Activated T-cell treated with anti-CD3 and anti-CD28 coated beads for 24 hours (primary cell): ENCODE data around the gene ANKRD17.

ENCODE experiments used
- DNase-seq: peaks from one replicate; pipeline ENCODE4 v3.0.0-alpha.2; 2020; ENCODE audit warnings: low read depth

Gene ANKRD17

DNA sequence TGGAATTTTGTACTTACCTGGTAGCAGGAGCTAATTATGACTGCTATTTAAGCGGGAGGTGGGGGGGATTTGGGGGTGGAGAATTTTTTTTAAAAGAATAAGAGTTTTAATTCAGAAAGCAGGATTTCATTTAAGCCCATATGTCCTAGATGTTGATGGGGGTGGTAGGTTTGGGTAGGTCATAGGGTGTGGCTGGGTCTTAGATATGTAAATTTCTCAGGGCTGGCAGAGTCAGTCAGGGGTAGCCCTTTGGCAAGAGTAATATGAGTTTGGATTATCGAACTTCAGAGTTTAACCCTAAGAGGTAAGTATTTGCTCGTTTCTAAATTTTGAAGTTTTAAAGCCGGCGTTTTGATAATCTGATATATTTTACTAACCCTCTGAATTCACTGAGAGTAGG lies 153.9 kb downstream of the ANKRD17 start:
- no peak for DNase-seq

GRCh38 chr4:73103799-73104503 lies 154.6 kb downstream of the ANKRD17 start:
- no peak for DNase-seq

DNA sequence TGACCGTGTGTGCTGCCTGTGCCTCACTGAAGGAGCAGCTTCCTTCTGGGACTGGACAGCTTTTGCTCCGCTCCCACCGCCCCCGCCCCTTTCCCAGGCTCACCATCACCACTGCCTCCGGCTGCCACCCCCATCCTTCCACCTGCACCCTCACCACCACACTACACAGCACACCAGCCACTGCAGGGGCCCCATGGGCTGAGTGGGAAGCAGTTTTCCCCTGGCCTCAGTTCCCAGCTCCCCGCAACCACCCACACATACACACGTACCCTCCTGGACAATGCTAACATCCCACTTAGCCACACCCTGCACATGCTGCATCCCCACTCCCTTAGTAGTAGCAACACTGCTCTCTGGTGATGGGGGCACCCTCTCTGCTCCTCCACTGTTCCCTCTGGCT lies 159.5 kb downstream of the ANKRD17 start:
- no peak for DNase-seq

GRCh38 chr4:73098713-73099112 lies 159.9 kb downstream of the ANKRD17 start:
- no peak for DNase-seq

GRCh38 chr4:73098016-73098415 lies 160.6 kb downstream of the ANKRD17 start:
- DNase-seq = no peak

GRCh38 chr4:73092868-73093267 lies 165.7 kb downstream of the ANKRD17 start:
- DNase-seq = no peak

DNA sequence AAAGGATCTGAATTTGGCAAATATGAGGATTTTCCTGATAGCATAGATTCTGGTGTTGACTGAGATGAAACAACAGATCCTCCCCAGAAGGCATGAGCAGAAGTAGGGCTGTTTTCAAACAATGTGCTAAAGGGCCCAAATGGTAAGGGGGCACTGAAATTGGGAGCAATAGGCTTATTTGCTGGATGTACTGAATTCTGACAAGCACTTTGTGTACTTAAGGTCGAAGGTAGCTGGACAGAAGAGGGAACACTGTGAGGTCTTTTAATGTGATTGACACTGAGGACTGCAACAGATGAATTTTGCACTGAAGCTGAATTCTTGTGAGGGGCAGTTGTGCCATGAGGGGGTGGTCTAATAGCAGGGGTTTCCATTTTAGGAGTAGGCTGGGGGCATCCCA lies 167.9 kb downstream of the ANKRD17 start:
- no peak for DNase-seq

DNA sequence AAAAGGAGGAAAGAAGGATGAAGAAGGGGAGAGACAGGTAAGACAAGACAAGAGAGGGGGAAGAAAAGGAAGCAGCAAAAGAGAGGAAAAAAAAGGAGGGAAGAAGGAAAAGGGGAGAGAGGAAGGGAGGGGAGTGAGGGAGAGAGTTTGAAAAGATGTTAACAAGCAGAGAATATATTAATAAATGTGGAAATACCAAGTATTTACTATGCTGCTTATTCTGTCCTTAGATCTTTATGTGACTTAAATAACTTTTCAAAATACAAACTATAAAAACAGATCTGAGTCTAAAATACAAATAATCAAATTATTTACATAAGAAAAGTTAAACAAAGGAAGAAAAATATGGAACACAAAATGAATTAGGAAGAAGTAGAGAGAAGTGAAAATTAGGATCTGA lies 170.7 kb downstream of the ANKRD17 start:
- no peak for DNase-seq

DNA sequence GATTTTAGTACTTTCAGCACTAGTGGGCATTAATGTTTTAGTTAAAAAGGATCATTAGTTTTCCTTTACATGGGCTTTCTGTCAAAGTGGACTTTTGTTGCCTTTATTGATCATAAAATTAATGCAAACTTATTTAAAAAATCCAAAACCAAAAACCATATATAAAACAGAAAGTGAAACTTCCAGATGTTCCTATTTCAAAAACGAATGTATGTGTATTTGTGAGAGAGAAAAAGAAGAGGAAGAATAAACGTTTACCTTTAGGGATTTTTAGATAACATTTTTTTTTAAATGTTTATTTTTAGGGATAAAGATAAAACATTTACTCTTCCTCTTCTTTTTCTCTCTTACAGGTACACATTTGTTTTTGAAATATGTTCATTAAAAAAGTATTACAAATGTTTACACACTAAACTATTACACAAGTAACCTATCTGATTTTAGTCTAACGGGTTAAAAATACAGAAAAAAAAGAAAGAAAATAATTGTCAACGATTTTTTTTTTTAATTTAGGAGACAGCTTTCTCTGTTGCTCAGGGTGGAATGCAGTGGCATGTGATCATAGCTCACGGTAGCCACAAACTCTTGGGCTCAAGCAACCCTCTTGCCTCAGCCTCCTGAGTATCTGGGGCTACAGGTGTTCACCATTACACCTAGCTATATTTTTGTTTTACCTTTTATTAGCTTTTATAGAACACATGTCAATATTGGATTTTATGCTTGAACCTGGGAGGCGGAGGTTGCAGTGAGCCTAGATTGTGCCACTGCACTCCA lies 172.3 kb downstream of the ANKRD17 start:
- DNase-seq = no peak

DNA sequence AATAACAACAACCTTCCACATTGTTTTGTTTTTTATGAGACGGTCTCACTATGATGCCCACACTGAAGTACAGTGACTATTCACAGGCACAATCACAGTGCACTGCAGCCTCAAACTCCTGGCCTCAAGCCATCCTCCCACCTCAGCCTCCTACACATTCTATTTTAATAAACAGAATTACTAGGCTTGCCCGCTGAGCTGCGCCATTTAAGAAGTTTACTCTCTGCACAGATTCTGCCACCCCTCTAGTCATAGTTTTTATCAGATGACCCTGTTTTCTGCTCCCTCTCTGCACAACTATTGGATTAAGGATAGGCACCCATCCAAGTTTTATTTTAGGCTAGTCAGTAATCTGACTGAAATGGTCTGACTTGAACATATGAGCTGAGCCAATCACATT lies 177.8 kb downstream of the ANKRD17 start:
- no peak for DNase-seq

DNA sequence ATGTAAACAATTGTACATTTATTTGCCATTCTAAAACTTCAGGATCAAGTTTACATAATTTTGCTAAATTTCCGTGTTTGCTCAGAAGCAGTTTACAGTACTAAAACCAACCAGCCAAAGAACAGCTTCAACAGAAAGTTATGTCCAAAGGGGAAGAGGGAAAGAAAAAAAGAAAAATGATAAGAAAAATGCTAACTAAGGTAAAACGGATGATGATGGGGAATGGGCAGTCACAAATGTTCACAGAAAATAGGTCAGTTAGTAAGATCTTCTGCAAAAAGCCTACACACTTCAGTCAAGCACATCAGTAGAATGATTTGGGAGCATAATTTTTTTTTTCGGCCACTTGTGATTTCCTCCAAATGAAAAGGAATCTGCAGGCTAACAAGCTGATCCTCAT lies 182.8 kb downstream of the ANKRD17 start:
- DNase-seq = no peak

DNA sequence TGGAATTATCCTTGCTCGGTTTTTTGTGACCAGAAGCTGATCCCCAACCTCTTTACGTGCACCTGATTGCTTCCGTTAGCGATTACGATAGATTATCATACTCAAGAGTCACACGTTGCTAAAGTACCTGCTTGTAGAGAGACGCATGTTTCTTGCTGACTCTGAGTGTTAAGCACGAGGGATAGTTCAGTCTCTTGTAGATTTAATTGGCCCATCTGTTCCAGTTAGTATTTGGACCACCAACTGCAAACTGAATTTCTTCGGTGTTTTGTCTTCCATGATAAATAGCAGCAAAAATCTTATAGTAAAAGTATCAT lies 188.6 kb downstream of the ANKRD17 start:
- no peak for DNase-seq

GRCh38 chr4:73069338-73070073 lies 189.1 kb downstream of the ANKRD17 start, which contains the start of gene COX18:
TSS of gene COX18 (minus strand) at chr4:73069716. CDS start at chr4:73069649, 67 bp downstream.
- DNase-seq = peak; percentile 95

- DNase-seq = peak; percentile 23
These were observed 189.9 kb downstream of the ANKRD17 start for GRCh38 chr4:73068491-73069337.

DNA sequence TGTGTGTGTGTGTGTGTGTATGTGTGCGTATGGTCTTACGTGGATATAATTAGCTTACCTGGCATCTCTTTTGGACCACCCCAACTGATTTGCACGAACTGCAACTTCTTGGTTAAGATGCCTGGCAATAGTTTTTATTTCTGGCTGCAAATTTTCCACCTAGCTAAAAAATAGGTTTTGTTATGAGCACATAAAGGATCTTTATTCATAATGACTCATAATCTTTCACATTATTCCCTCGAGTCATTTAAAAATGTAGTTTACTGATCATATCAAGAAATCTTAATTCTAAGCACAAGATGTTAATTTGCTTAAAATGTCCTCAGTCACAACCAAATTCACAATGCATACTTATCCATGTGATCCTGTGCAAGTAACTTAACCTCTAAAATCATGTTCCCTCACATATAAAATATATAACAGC lies 190.6 kb downstream of the ANKRD17 start:
- peak; percentile 29 for DNase-seq

- DNase-seq = no peak
These were observed 191.7 kb downstream of the ANKRD17 start for GRCh38 chr4:73066928-73067327.

- no peak for DNase-seq
These were observed 192.2 kb downstream of the ANKRD17 start for GRCh38 chr4:73066445-73066844.

DNA sequence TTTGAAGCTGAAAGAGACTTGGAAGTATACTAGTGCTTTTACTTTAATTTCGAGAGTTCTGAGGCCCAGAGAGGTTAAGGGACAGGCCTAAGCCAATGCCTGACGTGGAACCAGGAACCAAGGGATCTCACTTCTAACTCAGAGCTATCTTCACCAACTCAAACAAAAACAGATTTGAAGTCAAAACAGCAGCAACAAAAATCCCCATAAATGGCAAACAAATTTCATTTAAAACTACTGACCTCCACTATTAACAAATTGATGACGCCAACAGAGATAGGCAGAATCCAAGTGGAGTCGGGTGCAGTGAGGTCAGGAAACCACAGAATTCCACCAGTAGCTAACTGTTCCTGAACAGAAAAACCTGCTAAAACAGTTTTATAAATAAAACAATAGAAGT lies 194.1 kb downstream of the ANKRD17 start:
- no peak for DNase-seq

GRCh38 chr4:73055241-73055897 lies 203.2 kb downstream of the ANKRD17 start:
- no peak for DNase-seq

GRCh38 chr4:73053974-73054480 lies 204.6 kb downstream of the ANKRD17 start:
- no peak for DNase-seq

- no peak for DNase-seq
These were observed 205.5 kb downstream of the ANKRD17 start for GRCh38 chr4:73053076-73053475.
